Smooth muscle cell of the brain vasculature (primary cell): ENCODE measurements around the gene CDK5RAP3.

Experiments used
- DNase-seq: peaks from one replicate; pipeline ENCODE4 v3.0.0-alpha.2; 2012; ENCODE audit warnings: low read depth, low spot score

The CDK5RAP3 gene

GRCh38 chr17:47948706-47949196, 22.2 kb upstream of the CDK5RAP3 start:
- no peak for DNase-seq

DNA sequence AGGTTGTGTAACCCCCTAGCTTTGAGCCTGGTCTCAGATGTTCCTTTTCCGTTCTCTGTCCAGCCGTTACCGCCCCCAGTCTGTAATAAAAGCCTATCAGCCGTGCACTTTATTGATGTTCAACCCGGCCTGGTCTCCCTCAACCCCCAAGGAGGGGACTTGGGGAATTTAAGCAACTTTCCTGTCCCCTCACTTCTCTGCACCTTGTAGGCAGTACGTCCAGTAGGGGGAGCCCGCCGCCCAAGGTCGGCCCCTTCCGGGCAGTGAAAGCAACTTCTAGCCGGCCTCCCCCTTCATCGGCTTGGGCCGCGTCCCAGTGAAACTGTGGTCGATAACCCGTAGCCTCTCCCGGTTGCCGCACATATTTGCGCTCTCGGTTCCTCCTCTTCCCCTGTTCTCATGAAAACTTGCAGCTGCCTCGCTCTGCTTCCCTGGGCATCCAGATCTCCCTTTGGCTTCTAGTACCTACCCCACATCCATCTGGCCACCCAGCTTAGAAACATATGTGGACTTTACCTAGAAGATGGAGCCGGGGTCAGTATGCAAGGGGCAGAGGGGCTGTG, 21.6 kb upstream of the CDK5RAP3 start:
- DNase-seq = peak; percentile 47

GRCh38 chr17:47949946-47950345, 21.0 kb upstream of the CDK5RAP3 start:
- DNase-seq = no peak

- no peak for DNase-seq
Measured at GRCh38 chr17:47950448-47950847, 20.5 kb upstream of the CDK5RAP3 start.

GRCh38 chr17:47952171-47953021, 18.5 kb upstream of the CDK5RAP3 start:
- DNase-seq = no peak

DNA sequence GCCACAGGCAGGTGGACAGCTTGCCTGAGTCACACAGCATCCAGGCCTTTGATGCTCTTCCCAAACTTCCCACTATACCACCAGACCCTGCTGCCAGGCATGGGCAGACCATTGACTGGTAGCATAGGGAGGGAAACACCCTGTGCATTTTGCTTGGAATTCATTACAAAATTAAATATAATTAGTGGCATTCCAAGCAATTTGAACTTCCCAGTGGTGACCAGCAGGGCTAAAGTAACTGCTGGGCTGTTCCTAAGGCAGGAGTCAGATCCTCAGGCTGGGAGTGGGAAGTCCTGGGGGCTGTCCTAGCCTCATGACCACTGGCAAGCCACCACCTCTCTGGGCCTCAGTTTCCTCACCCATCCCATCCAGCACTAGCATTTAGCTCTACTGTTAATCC, 17.0 kb upstream of the CDK5RAP3 start:
- no peak for DNase-seq

DNA sequence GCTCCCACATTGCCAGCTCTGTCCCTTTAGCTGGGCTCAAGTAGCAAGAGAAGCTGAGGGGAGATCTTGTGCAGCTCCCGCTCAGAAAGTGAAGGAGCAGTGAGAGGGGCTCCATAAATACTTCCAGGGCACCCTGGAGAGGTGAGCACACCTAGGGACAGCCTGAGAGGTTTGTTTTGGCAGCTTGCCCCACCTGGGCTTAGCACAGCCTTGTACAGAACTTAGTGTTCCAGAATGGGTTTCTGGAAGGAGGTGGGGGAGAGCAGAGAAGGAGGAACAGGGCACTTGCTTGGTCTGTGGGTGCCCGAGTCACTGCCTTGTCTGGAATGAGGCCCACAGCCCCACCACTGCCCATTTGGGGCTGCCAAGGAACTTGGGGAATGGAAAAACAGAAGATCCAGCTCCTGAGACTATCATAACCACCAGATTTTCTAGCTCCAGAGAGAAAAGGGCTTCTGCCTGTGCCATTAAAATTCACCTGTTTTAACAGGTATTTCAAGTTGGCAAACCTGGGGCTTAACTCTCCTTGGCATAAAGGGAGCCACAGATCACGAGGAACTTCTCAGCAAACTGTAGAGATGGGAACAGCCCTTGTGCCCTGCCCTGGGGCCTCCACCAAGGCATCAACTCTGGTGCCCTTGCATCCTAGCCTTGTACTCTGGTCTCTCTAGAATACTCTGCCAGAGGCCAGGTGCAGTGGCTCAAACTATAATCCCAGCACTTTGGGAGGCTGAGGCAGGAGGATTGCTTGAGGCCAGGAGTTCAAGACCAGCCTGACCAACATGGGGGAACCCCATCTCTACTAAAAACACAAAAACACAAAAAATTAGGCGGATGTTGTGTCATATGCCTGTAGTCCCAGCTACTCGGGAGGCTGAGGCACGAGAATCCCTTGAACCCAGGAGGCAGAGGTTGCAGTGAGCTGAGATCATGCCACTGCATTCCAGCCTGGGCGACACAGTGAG, 15.1 kb upstream of the CDK5RAP3 start:
- DNase-seq = no peak

GRCh38 chr17:47956791-47957590, 13.9 kb upstream of the CDK5RAP3 start:
- DNase-seq = no peak

GRCh38 chr17:47957591-47958490, 13.1 kb upstream of the CDK5RAP3 start, which contains the start of gene PRR15L:
Gene PRR15L (minus strand): TSS chr17:47957883. CDS start chr17:47953234, 4,649 bp downstream.
- DNase-seq = no peak

GRCh38 chr17:47959825-47960655, 10.9 kb upstream of the CDK5RAP3 start:
- DNase-seq = no peak

DNA sequence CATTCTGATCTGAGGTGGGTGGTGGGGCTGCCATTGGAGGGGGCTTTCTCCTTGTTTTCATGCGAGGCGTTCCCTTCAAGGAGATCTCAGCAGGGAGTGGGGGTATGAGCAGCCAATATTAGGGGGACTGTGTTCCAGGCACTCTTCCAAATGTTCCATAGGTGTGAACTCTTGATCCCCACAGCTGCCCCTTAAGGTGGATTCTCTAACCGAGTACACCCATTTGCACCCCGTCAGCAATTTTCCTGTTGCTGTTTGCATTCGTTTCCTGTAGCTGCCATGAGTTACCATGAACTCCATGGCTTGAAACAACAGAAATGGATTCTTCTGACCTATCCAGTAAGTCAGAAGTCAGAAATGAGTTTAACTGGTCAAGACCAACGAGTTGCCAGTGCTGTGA, 9.5 kb upstream of the CDK5RAP3 start:
- no peak for DNase-seq

DNA sequence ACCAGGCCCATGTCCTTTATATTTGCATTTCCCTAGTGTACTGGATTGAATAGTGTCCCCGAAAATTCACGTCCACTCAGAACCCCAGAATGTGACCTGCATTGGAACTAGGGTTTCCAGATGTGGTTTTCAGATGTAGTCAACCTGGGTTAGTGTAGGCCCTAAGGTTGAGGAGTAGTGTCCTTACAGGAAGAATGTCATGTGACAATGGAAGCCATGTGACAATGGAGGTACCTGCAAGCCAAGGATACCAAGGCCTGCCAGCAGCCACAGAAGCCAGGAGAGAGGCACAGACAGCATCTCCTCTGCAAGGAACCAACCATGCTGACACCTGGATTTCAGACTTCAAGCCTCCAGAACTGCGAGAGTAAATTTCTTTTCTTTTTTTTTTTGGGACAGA, 8.0 kb upstream of the CDK5RAP3 start:
- DNase-seq = no peak

DNA sequence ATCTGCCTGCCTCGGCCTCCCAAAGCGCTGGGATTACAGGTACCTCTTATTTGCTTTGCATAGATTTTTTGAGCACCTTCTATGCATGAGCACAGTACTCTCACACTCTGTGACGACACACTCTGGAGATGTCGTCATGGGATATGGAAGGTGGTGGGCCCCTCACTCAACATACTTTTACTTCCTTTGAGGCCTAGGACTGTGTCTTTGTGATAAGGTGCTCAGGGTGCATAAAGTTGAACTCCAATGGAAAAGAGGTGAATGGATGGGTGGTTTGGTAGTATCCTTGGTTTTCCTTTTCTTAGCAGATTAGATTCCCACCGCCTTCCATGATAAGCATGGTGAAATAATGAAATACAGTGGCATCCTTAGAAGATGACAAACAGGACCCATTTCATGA, 6.1 kb upstream of the CDK5RAP3 start:
- no peak for DNase-seq

DNA sequence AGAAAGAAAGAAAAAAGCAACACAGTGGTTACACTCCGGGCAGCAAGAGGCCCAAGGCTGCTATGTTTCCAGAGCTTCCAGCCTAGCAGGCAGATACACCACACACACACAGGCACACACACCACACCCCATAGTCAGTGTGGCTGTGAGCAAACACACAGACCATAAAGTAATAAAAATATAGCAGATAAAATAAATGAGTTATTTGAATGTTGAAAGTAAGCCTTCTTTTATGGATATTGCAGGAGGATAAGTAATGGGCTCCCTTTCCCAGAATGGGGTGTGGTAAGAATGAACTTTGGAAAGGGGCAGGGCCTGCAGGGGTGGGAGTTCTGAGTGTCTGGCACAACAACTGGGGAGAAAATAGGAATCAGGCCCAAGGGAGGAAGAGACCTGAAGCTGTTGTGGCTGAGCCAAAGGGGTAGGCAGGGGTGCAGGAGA, 4.8 kb upstream of the CDK5RAP3 start:
- DNase-seq = no peak

GRCh38 chr17:47967607-47968252, 3.2 kb upstream of the CDK5RAP3 start:
- DNase-seq = no peak

DNA sequence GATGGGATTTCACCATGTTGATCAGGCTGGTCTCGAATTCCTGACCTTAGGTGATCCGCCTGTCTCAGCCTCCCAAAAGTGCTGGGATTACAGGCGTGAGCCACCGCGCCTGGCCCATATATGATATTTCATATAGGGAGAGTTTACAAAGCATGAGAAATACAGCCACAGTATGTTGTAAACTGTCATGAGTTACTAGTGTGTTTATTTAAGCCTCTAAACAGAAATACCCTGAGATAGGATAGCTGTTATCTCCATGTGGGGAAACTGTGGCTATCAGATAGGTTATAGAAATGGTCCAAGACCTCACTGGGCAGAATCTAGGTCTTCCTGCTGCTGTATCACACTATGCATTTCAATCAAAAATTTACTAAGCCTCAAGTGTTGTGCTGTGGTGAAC, 2.1 kb upstream of the CDK5RAP3 start:
- DNase-seq = no peak

DNA sequence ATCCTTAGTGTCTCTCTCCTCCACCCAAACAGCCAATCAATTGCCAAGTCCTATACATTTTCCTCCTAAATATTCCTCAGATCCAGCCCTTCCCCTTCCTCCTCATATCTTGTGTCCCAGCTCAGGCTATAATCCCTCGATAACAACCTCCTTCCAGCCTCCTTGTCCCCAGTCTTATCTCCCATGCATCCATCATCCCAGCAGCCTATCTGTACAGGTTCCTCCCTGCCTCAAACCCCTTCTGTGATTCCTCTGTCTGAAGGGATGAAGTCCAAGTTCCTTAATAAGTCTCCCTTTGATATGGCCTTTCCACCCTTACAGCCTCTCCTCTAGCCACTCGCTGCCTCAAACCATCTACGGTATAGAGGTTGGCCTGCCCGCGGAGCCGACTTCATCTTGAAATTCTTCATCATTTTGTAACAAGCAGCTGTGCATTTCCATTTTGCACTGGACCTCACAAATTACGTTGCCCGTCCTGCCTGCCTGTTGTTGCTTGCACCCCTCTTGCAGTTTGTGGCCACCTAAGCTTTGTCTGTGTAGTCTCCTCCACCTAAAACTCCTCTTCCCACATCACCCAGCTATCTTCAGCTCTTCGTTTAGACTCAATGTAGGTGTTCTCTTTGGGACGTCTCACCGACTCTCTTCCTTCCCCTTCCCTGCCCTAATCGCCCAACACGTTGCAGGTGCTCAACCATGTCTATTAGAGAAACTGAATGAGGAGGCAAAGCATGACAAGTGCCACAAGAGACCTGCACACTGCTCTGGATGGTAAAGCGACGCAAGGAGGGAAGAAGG, 786 bp upstream of the CDK5RAP3 start:
- DNase-seq = no peak

- no peak for DNase-seq
Measured at GRCh38 chr17:47973541-47973940, 2.6 kb downstream of the CDK5RAP3 start.
